NB4 (cell line): ENCODE measurements around the gene AKAIN1.

Source experiments
- CTCF ChIP-seq: IDR thresholded peaks from one replicate; pipeline ENCODE4 v1.5.1; 2012; ENCODE audit warnings: low read depth, low read length
- MAX ChIP-seq: IDR thresholded peaks from 2 replicates; pipeline ENCODE4 v1.6.1; 2011; ENCODE audit warnings: low read depth, low read length
- POLR2A ChIP-seq: IDR thresholded peaks from 2 replicates; pipeline ENCODE4 v1.6.1; 2011; ENCODE audit warnings: mild to moderate bottlenecking; ENCODE audit not compliant: insufficient read length; ENCODE audit errors: extremely low read depth

GRCh38 chr18:5173646-5174045, 23.4 kb downstream of the AKAIN1 start:
- TF ChIP-seq CTCF, result no peak
- TF ChIP-seq MAX, result no peak
- TF ChIP-seq POLR2A, result no peak
